Cerebellar nuclear complex (tissue), 1 donor: ENCODE results near the gene MREG.
"Not testable (repeated sequence)": the region's sequence is repeated elsewhere in the genome, so short reads cannot be mapped to it uniquely, and the experiment has no call there.

Experiments used
- DNase-seq, 2 experiments: peaks; one replicate each; lab custom pipeline; 2025; lab: John Stamatoyannopoulos, UW

MREG gene

DNA sequence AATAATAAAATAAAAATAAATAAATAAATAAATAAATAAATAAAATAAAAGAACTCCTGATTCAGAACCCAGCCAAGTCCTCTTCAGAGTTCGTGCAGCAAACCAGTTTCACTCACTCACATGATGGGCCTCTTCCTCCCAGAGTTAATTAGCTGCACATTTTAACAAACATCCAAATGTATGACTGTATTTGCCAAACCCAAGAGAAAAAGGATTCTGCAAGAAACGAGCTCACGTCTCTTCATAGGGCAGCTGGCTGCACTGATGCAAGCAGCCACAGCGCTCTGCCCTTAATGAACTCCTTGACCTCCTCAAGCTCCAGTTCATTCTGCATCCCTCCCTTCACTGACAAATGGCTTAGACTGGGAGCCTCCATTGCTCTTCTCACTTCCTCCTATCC lies 55.1 kb downstream of the MREG start:
- DNase-seq, result no peak

DNA sequence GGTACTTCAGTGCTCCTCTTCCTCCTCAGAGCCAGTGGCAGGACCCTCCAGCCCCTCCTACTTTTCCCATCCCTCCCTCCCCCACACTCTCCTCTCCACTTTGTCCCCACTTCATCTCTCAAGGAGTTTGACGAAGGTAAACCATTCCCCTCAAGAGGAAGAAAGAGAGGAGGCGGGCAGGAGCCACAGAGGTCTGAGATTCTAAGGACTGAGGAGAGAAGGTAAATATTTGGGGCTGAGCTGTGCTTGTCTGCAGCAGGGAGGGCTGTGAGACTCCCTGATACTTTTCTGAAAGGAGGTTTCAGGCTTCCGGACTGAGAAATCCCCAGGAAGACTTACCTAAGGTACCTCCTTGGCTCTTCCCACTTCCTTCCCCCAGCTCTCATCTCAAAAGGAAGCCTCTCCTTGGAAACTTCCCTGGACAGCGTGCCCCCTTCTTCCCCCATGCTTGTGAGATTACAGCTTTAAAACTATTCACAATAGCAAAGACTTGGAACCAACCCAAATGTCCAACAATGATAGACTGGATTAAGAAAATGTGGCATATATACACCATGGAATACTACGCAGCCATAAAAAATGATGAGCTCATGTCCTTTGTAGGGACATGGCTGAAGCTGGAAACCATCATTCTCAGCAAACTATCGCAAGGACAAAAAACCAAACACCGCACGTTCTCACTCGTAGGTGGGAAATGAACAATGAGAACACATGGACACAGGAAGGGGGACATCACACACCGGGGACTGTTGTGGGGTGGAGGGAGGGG lies 55.8 kb downstream of the MREG start:
- DNase-seq, result not testable (repeated sequence)

DNA sequence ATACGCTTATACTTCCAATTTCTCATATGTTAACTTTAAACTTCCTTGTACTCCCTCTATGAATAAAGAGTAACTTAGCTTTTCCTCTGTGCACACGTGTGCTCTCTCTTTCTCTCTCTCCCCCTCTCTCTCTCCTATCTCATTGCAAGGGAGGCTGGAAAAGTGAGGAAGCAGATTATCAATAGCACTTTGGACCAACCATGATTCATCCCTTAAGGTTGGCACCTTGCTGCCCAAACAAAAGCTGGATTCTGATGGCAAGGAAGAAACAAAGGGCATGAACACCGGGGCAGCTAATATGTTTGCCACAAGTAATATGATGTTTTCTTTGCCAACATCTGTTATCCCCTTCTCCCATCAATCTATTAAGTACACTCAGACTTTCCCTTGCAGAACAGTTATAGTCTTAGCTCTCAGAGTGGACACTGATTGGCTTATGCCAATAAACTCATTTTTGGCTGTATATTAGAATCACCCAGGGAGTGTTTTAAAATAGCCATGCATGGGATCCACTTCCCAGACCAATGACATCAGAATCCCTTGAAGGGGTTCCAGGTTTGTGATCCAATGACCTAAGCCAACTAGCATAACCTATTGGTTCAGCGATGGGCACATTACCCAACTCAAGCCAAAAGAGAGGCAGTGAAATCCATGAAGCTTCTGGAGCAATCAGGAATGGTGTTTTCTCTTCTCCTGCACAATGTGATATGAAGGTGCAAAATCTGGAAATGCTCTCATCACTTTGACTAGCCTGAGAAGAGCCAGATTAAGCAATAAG lies 60.3 kb downstream of the MREG start:
- no peak for DNase-seq

DNA sequence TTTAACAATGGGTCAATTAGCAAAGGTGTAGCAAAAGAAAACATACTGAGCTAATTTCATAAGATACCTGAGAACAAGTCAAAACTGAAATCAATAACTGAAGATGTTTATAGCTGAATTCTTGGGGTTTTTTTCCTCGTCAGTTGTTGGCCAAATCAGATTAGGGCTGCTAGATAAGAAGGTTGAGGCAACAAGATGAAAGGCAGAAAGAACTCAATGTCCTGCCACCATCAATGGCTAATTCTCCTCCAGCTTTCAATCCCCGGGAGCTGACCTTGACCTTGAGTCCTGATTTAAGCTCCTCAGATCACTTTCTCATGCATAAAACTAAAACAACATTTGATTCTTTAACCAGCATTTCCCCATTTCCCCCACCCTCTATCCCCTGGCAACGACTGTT lies 61.8 kb downstream of the MREG start:
- DNase-seq, result no peak

DNA sequence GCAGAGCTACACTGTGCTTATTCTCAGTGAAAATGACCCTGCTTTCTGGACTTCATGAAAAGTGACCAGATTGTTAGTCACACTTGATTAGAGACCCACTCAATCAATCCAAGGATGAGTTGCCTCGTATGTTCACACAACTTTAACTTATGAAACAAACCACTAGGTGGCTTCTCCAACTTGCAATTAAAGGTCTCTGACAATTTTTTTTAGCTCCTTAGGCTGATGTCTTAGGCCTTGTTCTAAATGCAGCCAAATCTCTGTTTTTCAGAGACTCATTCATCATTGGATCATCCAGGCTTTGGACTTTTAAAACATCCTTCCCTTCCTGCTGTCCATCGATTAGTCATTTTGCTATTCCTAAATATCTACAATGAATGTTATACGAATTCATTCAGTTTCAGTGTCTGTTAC lies 63.4 kb downstream of the MREG start:
- peak in 1 of 2 experiments; percentile 6 for DNase-seq

DNA sequence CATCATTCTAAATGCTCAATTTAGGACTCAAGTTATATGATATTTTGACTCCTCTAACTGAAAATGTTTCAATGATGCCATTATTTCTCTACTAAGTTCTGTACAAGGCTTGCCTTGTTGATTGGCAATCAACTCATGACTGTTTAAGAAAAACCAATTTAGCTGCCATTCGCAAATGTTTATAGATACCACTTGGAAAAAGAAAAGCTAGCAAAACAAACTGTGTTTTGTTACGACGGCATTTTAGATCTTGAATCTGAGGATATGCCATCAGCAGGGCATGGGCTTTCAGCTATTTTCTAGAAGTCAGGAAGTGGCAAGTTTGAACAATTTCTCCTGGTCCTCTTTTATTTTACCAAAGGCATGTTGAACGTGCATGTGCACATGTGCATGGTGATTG lies 65.3 kb downstream of the MREG start:
- DNase-seq, result no peak

DNA sequence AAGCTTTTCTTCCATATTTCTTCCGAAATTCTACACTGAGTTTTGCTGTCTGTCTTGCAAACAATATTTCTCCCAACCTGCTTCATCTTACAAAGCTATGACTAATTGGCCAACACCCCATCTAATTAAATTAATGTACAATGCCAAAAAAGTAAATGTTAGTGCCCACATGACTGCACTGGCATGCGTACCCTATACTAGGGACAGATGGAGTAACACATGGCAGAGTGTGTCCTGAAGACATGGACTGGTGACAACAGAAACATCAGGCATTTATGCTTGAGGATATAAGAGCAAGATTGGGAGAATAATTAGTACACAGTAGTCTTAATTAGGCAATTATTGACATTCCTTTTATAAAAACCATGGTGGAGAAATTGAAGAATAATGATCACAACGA lies 66.8 kb downstream of the MREG start:
- DNase-seq, result peak; percentile 52 to 77

DNA sequence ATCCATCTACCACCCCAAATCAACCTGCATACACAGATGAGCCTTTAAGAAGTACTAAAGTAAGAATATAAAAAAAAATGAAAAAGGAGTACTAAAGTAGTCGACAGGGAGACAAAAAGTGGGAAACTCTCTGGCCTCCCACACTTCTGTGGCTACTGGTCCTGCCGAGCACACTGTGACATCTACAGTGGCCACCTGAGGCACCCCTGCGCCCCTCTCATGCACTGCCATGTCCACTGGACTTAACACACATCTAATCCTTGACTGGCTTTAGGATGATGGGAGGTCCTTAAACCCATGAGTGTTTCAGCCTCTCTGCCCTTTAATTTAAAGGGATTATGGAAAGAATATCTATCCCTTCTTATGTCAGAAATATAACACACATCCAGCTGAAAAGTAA lies 71.2 kb downstream of the MREG start:
- DNase-seq, result no peak

DNA sequence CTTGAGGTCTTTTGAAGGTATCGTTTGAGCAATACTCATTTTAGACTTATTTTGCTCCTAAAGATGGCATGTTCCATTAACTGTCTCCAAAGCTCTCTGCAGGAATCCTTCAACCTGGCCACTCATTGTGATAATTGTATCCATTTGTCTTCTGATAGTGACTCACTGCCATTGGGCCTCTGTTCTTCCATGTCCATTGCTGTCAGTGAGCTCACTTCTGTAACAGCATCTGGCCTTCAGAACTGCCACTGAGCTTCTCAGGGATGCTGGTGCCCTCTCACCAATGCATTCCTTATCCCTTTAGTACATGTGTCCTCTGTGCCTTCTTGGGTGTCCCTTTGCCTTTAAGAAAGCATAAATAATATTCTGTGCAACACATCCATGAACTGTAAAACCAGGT lies 71.6 kb downstream of the MREG start:
- DNase-seq, result no peak

DNA sequence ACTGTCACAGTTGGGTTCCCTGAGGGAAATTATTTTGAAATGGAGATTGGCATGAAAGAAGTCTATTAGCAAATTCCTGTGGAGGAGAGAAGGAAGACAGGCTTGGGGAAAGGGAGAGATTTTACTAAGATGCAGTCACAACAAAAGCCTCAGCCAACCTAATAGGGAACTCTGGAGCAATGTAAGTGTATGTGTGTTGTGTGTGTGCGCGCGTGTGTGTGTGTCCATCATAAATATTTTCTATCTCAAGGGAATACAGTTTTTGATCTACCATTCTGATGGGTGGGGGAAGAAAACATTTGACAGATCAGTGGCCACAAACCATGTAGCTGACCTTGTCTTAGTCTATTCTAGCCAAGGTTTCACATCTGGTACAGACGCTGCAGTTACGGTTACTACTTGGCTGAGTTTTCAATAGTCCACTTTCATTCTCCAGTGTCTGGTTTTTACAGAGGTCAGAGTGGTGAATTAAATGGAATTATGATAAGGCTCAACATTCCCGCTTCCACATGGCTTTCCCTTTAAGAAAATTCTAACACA lies 72.6 kb downstream of the MREG start:
- no peak for DNase-seq

DNA sequence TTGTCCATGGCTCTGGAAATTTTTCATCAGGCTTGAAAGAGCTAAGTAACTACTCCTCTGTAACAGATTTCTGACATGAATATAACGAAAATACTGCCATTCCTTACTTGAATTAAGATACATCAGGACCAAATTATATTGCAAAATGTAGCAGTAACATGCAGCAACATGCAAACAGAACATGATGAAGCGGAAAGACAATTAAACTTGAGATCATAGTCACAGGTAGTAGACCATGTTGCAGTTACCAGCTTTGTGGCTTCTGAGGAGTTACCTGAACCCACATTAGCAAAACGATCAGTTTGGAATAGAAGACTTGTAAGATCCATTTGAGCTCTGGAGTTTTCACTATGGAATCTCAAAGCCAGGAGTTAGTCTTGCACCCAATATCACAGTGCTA lies 76.2 kb downstream of the MREG start:
- DNase-seq, result no peak

DNA sequence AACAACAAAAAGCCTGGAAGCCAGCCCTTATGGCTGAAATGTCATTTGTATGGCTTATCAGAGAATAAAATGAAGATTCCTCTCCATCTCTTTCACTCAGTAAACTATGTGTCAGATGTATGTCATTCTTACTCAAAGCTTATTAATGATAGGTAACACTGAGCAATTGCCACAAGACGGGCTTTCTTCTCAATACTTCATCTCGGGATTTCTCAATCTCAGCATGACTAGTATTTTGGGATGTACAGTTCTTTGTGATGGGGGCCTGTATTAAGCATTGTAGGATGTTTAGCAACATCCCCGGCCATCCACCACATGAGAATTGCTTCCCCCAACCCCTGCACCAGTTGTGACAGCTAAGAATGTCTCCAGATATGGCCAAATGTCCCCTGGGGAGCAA lies 80.2 kb downstream of the MREG start:
- no peak for DNase-seq

DNA sequence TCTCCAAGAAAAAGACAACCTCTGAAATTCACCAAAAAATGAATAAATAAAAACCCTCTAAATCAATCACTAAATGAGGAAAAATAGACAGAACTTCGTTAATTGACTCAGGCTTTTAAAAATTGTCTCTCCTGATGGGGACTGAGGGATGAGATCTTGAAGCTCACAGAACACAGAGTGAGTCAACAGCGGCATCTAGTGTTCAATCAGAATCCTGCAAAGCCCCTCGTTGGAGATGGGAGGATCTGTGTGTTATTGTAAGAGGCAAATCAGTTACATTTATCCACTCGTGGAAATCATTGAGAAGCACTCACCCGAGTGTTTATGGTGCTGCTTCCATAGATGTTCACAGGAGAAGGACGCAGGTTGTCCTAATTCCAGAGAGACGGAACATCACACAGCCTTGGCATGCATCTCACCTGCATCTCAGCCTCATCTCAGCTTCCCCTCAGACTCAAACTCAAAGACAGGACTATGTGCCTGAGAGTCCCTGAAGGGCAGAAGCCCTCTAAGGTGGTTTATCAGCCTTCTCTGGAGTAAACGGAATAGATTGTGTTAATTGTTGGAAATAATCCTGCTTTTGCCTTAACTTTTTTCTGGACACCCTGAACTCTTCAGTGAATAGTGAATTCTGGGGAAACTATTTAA lies 82.0 kb downstream of the MREG start:
- peak in 1 of 2 experiments; percentile 33 for DNase-seq

DNA sequence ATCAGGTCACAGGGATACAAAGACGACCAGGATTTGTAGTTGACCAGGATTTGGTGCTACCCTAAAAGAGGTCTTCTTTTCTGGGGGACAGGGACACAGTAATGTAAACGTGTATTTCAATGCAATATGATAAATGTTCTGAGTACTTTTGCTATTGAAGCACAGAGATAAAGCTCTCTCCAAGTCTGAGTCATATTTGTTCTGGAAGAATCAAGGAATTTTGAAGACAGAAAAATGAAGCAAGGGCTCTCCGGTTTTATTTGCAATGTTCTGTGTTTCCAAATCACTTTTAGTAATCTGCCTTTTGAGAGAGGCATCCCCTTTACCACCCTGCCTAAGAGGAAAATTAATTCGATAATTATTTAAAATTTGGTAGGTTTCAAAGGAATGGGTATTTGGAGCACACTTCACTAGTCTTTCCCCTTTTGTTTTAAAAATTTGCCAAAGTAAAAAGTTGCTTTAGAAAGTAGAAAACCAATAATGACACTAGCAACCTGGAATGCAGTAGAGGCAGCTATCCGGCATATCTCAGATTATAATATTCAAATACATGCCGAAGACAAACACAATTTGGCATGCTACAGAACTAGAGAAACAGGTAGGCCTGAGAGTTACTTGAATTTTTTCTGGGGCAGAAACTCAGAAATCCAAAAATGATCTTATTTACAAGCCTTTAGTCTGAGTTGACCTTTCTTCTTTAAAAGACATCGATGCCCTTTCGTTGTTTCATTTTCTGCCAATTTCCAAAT lies 82.7 kb downstream of the MREG start:
- DNase-seq, result no peak

DNA sequence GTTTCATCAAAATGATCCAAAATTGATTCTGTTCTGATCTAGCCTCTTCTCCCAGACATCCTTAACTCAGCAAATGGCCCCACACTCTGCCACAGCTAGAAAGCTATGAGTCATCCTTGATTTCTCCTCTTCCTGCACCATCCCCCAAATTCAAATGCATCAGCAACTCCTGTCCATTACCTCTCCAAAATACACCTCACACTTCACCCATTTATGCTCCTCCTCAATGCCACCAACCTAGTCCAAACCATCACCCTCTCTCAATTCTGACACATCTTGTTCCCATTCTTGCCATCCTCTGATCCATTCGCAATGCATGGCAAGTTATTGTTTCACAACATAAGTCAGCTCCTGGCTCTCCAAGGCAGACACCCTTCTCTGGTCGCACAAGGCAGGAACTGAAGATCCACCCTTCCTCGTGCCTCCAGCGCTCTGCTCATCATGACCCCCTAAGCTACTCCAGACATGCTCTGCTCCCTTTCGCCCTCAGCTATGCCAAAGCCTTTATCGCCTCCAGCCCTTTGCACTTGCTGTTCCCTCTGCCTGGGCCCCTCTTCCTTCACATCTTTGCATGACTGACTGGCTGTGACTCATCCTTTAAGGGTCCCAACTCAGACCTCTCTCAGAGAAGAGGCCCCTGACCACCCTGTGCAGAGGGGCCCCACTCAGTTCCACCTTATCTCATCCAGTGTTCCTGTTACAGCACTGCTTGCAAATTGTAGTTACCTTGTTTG lies 83.6 kb downstream of the MREG start:
- DNase-seq, result no peak

DNA sequence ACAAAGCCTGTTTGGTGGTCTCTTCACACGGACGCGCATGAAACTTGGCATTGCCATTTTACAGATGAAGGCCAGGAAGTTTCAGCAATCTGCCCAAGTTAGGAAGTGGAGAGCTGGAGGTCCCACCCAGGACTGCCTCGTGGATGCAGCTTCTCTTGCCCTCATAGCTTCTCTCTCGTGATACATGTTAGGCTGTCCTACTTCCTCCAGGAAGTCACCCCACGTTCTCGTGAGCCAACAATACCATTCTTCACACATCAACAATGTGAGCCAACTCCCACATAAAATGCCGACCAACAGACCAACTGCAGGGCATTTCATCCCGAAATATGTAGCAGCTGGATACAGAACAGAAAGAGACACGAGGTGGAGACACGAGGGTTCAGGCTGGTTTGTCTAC lies 85.3 kb downstream of the MREG start:
- no peak for DNase-seq

DNA sequence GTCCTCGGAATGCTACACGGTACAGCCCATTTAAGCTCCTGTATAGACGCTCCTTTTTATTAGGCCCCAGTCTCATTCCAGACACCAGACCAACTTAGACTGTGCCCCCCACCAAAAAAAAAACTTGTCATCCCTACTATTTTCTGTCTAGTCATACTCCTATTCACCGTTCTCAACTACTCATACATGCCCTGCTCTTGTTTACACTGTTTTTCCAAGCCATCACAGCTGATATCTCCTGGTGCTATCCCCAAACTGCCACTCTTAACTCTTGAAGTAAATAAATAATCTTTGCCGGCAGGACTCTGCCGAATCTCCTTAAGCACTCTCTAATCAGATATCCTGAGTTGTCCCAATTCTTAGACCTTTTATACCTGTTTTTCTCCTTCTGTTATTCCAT lies 86.4 kb downstream of the MREG start:
- DNase-seq, result not testable (repeated sequence)

DNA sequence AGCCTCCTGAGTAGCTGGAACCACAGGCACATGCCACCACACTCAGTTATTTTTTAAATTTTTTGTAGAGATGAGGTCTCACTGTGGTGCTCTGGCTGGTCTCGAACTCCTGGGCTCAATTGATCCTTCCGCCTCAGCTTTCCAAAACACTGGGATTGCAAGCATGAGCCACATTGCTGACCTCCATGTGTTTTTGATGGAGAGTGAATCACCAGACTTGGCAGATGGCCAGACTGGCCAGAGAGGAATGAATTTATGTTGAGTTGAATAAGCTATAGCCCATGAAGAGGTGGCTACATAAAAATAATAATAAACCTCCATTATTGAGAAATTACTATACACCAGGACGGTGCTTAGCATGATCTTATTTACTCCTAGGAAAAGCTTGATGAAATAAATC lies 91.5 kb downstream of the MREG start:
- no peak for DNase-seq

DNA sequence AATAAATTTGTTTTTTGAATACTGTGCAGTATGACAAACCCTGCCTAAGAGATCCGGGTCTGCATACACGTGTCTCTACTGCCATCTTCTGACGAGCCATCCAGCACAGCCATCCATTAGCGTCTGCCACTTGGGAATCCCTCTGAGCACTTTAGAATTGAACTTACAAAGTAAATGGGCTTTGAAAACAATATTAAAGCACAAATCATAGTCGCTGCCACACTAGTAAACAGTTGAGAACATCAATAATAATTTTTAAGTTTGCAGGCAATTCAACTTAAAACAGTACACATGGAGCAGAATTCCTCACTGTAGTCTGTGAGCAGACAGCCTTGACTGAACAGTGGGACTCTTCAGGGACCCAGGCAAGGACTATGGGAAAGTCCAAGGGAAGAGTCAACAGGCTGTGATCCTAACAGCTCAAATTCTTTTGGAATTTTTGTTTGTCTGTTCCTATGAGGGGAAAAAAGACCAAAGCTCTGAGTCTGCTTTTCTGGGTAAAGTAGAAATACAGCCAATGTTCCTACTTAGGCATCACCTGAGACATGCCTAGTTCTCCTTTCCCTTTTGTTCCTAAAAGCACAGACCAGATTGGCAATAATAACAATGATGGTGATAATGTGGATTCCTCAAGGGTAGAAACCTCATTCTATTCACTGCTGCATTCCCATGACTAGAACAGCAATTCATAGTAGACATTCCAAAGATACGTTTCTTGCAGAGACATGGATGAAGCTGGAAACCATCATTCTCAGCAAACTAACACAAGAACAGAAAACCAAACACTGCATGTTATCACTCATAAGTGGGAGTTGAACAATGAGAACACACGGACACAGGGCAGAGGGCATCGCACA lies 92.9 kb downstream of the MREG start:
- DNase-seq, result peak in 1 of 2 experiments; percentile 4

DNA sequence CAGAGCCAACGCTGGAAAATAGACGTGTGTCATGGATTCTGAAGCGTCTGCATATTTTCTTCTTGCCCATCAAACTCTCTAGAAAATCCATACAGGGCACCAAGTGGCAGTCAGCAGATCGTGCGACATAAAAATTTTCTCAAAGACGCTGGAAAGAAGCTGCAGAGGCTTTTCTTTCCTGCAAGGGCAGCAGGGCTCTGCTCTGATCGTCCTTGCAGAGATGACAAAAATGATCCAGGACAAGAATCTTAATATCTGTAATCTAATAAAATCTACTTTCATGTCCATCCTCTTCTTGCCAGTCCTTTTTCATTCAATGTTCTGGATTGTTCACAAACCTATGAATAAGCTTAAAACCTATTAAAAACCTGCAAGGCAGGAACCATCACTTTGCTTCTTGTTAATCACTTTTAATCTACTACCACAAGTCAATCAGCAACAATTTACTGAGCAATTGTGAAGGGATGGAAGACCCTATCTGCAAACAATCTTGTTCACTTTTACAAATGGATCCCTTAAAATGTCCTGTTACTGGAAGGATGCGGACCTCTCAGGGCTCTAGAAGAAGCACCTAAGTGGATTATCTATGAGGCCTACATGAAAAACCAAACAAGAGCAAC lies 93.6 kb downstream of the MREG start:
- no peak for DNase-seq
